HepG2 (cell line): ENCODE results near the gene SP6. TPM values are rescaled to one million over a fixed set of nuclear protein-coding genes. Genes with fewer than 3 reads are reported as not detected.

ENCODE experiments used
- ATAC-seq: fragments of 200-7000 bp; cut with Tn5 transposase; 3 replicates; pipeline ENCODE4 v1.9.1; 2020; ENCODE audit warnings: mild to moderate bottlenecking, moderate library complexity
- BruUV-seq: library from RNA; stranded (reverse); fragments of 400-500 nt; replicated peaks from 2 replicates; lab custom pipeline; 2021; lab: Mats Ljungman, UMichigan
- CTCF ChIA-PET: fragments of 300-600 bp; formaldehyde crosslinking; extraction: SDS; loops from one replicate; lab custom pipeline; 2021; ENCODE audit warnings: low total read pairs, inconsistent platforms, low intra/inter-chr PET ratio; lab: Yijun Ruan, JAX
- POLR2A ChIA-PET: fragments of 350-600 bp; sonication (Branson Sonifier 250); formaldehyde crosslinking; loops from one replicate; lab custom pipeline; 2020; ENCODE audit warnings: antibody characterized with exemption, inconsistent platforms; lab: Yijun Ruan, JAX
- DNase-seq: peaks from one replicate; pipeline ENCODE4 v3.0.0-alpha.2; 2015; ENCODE audit warnings: low spot score
- FAIRE-seq: peaks from 3 replicates; lab custom pipeline; 2011; peaks lifted over from hg19 to GRCh38; lab: Jason Lieb, UNC
- H2AFZ ChIP-seq: one replicate; pipeline ENCODE4 v1.6.1; 2011; ENCODE audit warnings: low read length, inconsistent platforms
- H3K27ac ChIP-seq: fragments of 300-600 bp; 3 replicates; pipeline ENCODE4 v1.8.0; 2011; ENCODE audit warnings: mixed run types, mild to moderate bottlenecking, mixed read lengths, low read length, inconsistent platforms; ENCODE audit not compliant: insufficient read depth; ENCODE audit errors: extremely low read length
- H3K27me3 ChIP-seq, 2 experiments: fragments of 200-600 bp in 1 of 2; 2 replicates in 1 of 2; 3 replicates in 1 of 2; pipeline versions ENCODE4 v1.6.0 to v1.8.0; 2011; ENCODE audit warnings: low read length in 2 of 2, mild to moderate bottlenecking in 2 of 2, moderate library complexity in 2 of 2, inconsistent platforms in 1 of 2; ENCODE audit not compliant: insufficient read depth in 2 of 2, control insufficient read depth in 1 of 2
- H3K36me3 ChIP-seq, 2 experiments: fragments of 200-600 bp in 1 of 2; replicated peaks in 1 of 2; 2 replicates in 1 of 2; 3 replicates in 1 of 2; pipeline versions ENCODE4 v1.5.1 to v1.8.0; 2011; ENCODE audit warnings: low read length in 2 of 2, inconsistent platforms in 1 of 2; ENCODE audit not compliant: insufficient read depth in 2 of 2, control insufficient read depth in 1 of 2
- H3K4me1 ChIP-seq: 2 replicates; pipeline ENCODE4 v1.5.1; 2012; ENCODE audit warnings: low read length, inconsistent platforms; ENCODE audit not compliant: insufficient read depth
- H3K4me2 ChIP-seq: 2 replicates; pipeline ENCODE4 v1.6.0; 2011; ENCODE audit warnings: low read depth, low read length, inconsistent platforms
- H3K4me3 ChIP-seq, 3 experiments: fragments of 200-600 bp in 1 of 3; sonication (generic), shearing (Covaris generic) in 1 of 3; replicated peaks in 1 of 3; 2 replicates each; pipeline ENCODE4 v1.5.1; 2011 to 2016; ENCODE audit warnings: low read length in 3 of 3, inconsistent platforms in 2 of 3, low read depth in 2 of 3, mild to moderate bottlenecking in 2 of 3, control low read depth in 1 of 3, mixed read lengths in 1 of 3; ENCODE audit not compliant: insufficient read depth in 1 of 3
- H3K79me2 ChIP-seq: one replicate; pipeline ENCODE4 v1.6.1; 2011; ENCODE audit warnings: low read length, inconsistent platforms; ENCODE audit not compliant: insufficient read depth
- H3K9ac ChIP-seq: 2 replicates; pipeline ENCODE4 v1.6.0; 2011; ENCODE audit warnings: mild to moderate bottlenecking, low read depth, low read length, inconsistent platforms; ENCODE audit not compliant: insufficient read depth
- H3K9me3 ChIP-seq: 2 replicates; pipeline ENCODE4 v1.5.1; 2012; ENCODE audit warnings: mild to moderate bottlenecking, low read length
- H4K20me1 ChIP-seq: 2 replicates; pipeline ENCODE4 v1.6.0; 2011; ENCODE audit warnings: inconsistent platforms, mild to moderate bottlenecking, low read length, moderate library complexity; ENCODE audit not compliant: insufficient read depth
- BCL6 ChIP-seq: IDR thresholded peaks from 2 replicates; pipeline ENCODE4 v1.6.1; 2016; ENCODE audit warnings: missing genetic modification reagents, missing compliant biosample characterization
- KMT2B ChIP-seq: IDR thresholded peaks from 2 replicates; pipeline ENCODE4 v1.6.1; 2016; ENCODE audit warnings: missing genetic modification reagents, missing compliant biosample characterization
- PAF1 ChIP-seq: IDR thresholded peaks from 2 replicates; pipeline ENCODE4 v1.6.1; 2016; ENCODE audit warnings: missing genetic modification reagents, missing compliant biosample characterization
- ZNF460 ChIP-seq: sonication (generic); formaldehyde crosslinking; IDR thresholded peaks from 2 replicates; pipeline ENCODE4 v1.5.1; 2020; ENCODE audit warnings: missing genetic modification reagents, mild to moderate bottlenecking, borderline replicate concordance
- WGBS: methylation state at CpG from one replicate; pipeline ENCODE4 v1.1.6; 2017; ENCODE audit warnings: low lambda C conversion rate; 5-methylcytosine and 5-hydroxymethylcytosine counted together
- in situ Hi-C: cut with HindIII; loops from 2 replicates; pipeline ENCODE4 v1.10.0; 2017; ENCODE audit warnings: low pct_unique_long_range_greater_than_20kb; ENCODE audit not compliant: extremely low pct_ligation_motif_present
- intact Hi-C: fragments of 100-400 bp; cut with micrococcal nuclease; formaldehyde crosslinking; loops from one replicate; pipeline ENCODE4 v1.10.0; 2022; ENCODE audit not compliant: unreplicated experiment
- polyA plus RNA-seq, 8 experiments: library from polyadenylated mRNA; depleted of rRNA in 3 of 8; stranded (reverse) in 7 of 8; unstranded in 1 of 8; fragments of >200 nt; fragmentation: Illumina TruSeq in 4 of 8; extraction: Trizol in 4 of 8; gene quantifications; 2 replicates each; pipeline versions ENCODE4 v1.2.1 to v1.2.3, GENCODE V29; 2011 to 2016; ENCODE audit warnings: low read depth in 4 of 8, missing spikeins in 1 of 8, mixed read lengths in 1 of 8; ENCODE audit not compliant: insufficient read depth in 1 of 8
- total RNA-seq, 5 experiments: library from RNA; depleted of rRNA; stranded (reverse); fragments of >200 nt; fragmentation: Illumina TruSeq; extraction: Trizol; gene quantifications; 2 replicates each; pipeline ENCODE4 v1.2.3, GENCODE V29; 2016; ENCODE audit warnings: low read depth in 1 of 5
- TF ChIP-seq, protein P1 (sequence below): sonication (generic); formaldehyde crosslinking; IDR thresholded peaks from 2 replicates; pipeline ENCODE4 v1.8.1; 2023; ENCODE audit warnings: mild to moderate bottlenecking, missing genetic modification reagents
- TF ChIP-seq, protein P2 (sequence below): sonication (generic); formaldehyde crosslinking; IDR thresholded peaks from 2 replicates; pipeline ENCODE4 v1.4.0; 2020; ENCODE audit warnings: missing genetic modification reagents

SP6 gene
- total and polyA plus RNA-seq, 2 of the 13 experiments (the other 11 are each of a cell fraction or from before 2014, with no cell fraction given), result 0.07 TPM

DNA sequence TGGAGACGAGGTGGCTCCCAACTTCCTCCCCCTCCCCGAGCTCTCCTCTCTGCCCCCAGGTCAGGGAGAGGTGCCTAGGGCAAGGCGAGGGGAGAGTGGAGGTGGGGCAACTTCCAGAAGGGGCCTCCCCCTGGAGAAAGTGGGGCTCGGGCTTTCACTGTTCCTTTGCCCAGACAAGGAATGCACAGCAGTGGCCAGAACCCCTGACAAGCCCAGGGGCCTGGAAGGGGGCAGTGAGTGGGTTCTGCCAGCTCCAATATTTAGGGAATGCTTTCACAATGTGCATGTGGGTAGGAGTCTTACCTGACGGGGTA, 33.4 kb upstream of the SP6 start (continued):
- TF ChIP-seq, protein P1, sequence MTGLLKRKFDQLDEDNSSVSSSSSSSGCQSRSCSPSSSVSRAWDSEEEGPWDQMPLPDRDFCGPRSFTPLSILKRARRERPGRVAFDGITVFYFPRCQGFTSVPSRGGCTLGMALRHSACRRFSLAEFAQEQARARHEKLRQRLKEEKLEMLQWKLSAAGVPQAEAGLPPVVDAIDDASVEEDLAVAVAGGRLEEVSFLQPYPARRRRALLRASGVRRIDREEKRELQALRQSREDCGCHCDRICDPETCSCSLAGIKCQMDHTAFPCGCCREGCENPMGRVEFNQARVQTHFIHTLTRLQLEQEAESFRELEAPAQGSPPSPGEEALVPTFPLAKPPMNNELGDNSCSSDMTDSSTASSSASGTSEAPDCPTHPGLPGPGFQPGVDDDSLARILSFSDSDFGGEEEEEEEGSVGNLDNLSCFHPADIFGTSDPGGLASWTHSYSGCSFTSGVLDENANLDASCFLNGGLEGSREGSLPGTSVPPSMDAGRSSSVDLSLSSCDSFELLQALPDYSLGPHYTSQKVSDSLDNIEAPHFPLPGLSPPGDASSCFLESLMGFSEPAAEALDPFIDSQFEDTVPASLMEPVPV (CRISPR knock-in tag), result no peak

DNA sequence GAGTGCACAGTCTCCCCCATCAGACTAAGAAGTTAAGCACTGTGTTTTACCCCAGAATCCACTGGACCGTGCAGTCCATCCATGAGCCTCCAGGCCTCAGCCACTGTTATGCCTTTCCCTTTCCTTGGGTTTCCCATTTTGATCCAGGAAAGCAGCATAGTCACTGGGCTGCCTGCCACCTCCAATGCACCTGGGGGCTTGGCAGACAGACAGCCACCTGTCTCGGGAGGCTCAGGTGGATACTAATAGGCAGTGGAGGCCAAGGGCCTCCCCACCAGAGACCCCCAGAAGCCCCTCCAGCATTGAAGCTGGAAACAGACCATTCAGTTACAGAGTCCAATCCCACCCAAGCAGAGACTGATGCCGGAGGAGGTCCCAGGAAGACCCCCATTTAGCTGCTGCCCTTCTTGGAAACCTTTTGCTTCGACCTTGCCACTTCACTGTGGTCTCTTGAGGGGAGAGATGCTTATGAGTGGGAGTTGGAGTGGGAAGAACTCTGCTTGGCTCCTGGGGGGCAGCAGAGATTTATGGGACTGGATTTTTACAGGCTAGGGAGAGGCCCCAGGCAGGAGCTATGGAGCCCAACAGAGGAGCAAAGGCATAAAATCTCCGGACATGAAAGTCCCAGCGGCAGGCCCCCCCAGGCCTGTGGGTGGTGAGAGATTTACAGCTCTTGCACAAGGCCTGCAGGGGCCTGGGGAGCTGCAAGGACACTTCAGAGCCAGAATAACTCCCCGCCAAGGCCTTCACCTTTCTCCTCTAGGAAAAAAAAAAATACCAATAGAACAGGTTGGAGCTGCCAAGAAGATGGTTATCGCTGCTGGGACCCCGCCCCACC, 32.8 kb upstream of the SP6 start:
- no peak overlapping the region for H3K9ac ChIP-seq
- in situ Hi-C loops, result no loop called here

More for the DNA sequence above, 32.8 kb upstream of the SP6 start:
- DNase-seq, result no peak
- no peak for TF ChIP-seq KMT2B (CRISPR knock-in tag)
- TF ChIP-seq BCL6 (CRISPR knock-in tag), result no peak
- no peak for TF ChIP-seq ZNF460 (CRISPR knock-in tag)
- TF ChIP-seq PAF1, result no peak
- TF ChIP-seq, protein P2, sequence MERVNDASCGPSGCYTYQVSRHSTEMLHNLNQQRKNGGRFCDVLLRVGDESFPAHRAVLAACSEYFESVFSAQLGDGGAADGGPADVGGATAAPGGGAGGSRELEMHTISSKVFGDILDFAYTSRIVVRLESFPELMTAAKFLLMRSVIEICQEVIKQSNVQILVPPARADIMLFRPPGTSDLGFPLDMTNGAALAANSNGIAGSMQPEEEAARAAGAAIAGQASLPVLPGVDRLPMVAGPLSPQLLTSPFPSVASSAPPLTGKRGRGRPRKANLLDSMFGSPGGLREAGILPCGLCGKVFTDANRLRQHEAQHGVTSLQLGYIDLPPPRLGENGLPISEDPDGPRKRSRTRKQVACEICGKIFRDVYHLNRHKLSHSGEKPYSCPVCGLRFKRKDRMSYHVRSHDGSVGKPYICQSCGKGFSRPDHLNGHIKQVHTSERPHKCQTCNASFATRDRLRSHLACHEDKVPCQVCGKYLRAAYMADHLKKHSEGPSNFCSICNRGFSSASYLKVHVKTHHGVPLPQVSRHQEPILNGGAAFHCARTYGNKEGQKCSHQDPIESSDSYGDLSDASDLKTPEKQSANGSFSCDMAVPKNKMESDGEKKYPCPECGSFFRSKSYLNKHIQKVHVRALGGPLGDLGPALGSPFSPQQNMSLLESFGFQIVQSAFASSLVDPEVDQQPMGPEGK, result 0 out of 2 replicates have a peak, but pooled peaks have one; percentile 23
- TF ChIP-seq, all 625 proteins: peak for 1
- CTCF ChIA-PET, result no interaction called here
- ATAC-seq (no peak), FAIRE-seq (no peak)
- no TSS peak for BruUV-seq
- Histone ChIP-seq H3K4me2 (no peak overlapping the region), H3K27ac (no peak overlapping the region), H4K20me1 (no peaks in the 10 kb centered on the region), H3K79me2 (no peaks in the 10 kb centered on the region), H3K4me3 (no peak overlapping the region), H2AFZ (no peak overlapping the region), H3K4me1 (peaks cover 32% of the 10 kb centered on the region), H3K36me3 (no peaks in the 10 kb centered on the region), H3K9me3 (no peaks in the 10 kb centered on the region), H3K27me3 (peaks cover 7 to 46% of the 10 kb centered on the region in 2 experiments; a peak in 4 of 5 replicates)
- intact Hi-C loops, result no loop called here
- 28% methylated on average over 9 of the region's 9 CpGs for WGBS
- POLR2A ChIA-PET, result interaction anchor here (1.1 to 3.9 kb wide), 2 partner anchors 12 to 42 kb away, joined by 6 to 36 read pairs; partner anchors contain the start of genes SCRN2 and SP2
